Osteocyte (in vitro differentiated cells): Measurements from ENCODE around the gene GNAT1. TPM values are rescaled to one million over a fixed set of nuclear protein-coding genes. Genes with fewer than 3 reads are reported as not detected.

Experiments used
- DNase-seq: peaks from one replicate; pipeline ENCODE4 v3.0.0; 2021; ENCODE audit warnings: mixed read lengths; ENCODE audit not compliant: unreplicated experiment; ENCODE audit errors: extremely low spot score
- H3K27ac Mint-ChIP-seq: one replicate; pipeline ENCODE4 v1.8.0; 2021; ENCODE audit warnings: mild to moderate bottlenecking, mixed read lengths; ENCODE audit not compliant: unreplicated experiment
- H3K27me3 Mint-ChIP-seq: one replicate; pipeline ENCODE4 v1.8.0; 2021; ENCODE audit warnings: mixed read lengths; ENCODE audit not compliant: unreplicated experiment
- H3K36me3 Mint-ChIP-seq: one replicate; pipeline ENCODE4 v1.8.0; 2021; ENCODE audit warnings: mixed read lengths; ENCODE audit not compliant: unreplicated experiment
- H3K4me1 Mint-ChIP-seq: one replicate; pipeline ENCODE4 v1.8.0; 2021; ENCODE audit warnings: mixed read lengths; ENCODE audit not compliant: unreplicated experiment
- H3K4me3 Mint-ChIP-seq: one replicate; pipeline ENCODE4 v1.8.0; 2021; ENCODE audit warnings: mild to moderate bottlenecking, moderate library complexity, mixed read lengths; ENCODE audit not compliant: unreplicated experiment
- H3K9me3 Mint-ChIP-seq: one replicate; pipeline ENCODE4 v1.8.0; 2021; ENCODE audit warnings: mixed read lengths; ENCODE audit not compliant: unreplicated experiment
- CTCF ChIP-seq: fragments of 200-600 bp; sonication (generic); IDR thresholded peaks from 2 replicates; pipeline ENCODE4 v1.5.0; 2021; ENCODE audit warnings: antibody characterized with exemption, mild to moderate bottlenecking, moderate library complexity
- total RNA-seq: library from RNA; stranded (reverse); gene quantifications from 2 replicates; pipeline ENCODE4 v1.2.1, GENCODE V29; 2021

Gene GNAT1
- total RNA-seq, 1 donor from 2014 or later = not detected

- Mint-ChIP-seq H3K9me3 (no peaks in the 10 kb centered on the region), H3K27ac (peak overlapping the region; percentile 40), H3K4me1 (peaks cover 17% of the 10 kb centered on the region), H3K36me3 (no peaks in the 10 kb centered on the region), H3K27me3 (peaks cover 13% of the 10 kb centered on the region), H3K4me3 (no peak overlapping the region)
- no peak for DNase-seq
- TF ChIP-seq CTCF = no peak
Observed at GRCh38 chr3:50150404-50150750, 41.0 kb upstream of the GNAT1 start.

- DNase-seq = no peak
- TF ChIP-seq CTCF = no peak
- H3K4me1 Mint-ChIP-seq = peaks cover 23% of the 10 kb centered on the region
- no peaks in the 10 kb centered on the region for H3K36me3 Mint-ChIP-seq
- H3K27me3 Mint-ChIP-seq = peaks cover 18% of the 10 kb centered on the region
- H3K27ac Mint-ChIP-seq = peak overlapping the region; percentile 40
- H3K4me3 Mint-ChIP-seq = no peak overlapping the region
- H3K9me3 Mint-ChIP-seq = no peaks in the 10 kb centered on the region
Observed at GRCh38 chr3:50150863-50151686, 40.3 kb upstream of the GNAT1 start.

- Mint-ChIP-seq H3K4me3 (no peak overlapping the region), H3K9me3 (no peaks in the 10 kb centered on the region), H3K27me3 (peaks cover 23% of the 10 kb centered on the region), H3K27ac (no peak overlapping the region), H3K36me3 (no peaks in the 10 kb centered on the region), H3K4me1 (peaks cover 28% of the 10 kb centered on the region)
- TF ChIP-seq CTCF = no peak
- no peak for DNase-seq
Observed at GRCh38 chr3:50151728-50152127, 39.7 kb upstream of the GNAT1 start.

GRCh38 chr3:50153782-50154475 lies 37.5 kb upstream of the GNAT1 start:
- peak overlapping the region; percentile 63 for H3K4me3 Mint-ChIP-seq
- no peaks in the 10 kb centered on the region for H3K36me3 Mint-ChIP-seq
- no peaks in the 10 kb centered on the region for H3K9me3 Mint-ChIP-seq
- peaks cover 38% of the 10 kb centered on the region for H3K4me1 Mint-ChIP-seq
- TF ChIP-seq CTCF = no peak
- no peak for DNase-seq
- H3K27me3 Mint-ChIP-seq = peaks cover 23% of the 10 kb centered on the region
- H3K27ac Mint-ChIP-seq = no peak overlapping the region

- Mint-ChIP-seq H3K4me3 (peak overlapping the region; percentile 63), H3K9me3 (no peaks in the 10 kb centered on the region), H3K27me3 (peaks cover 23% of the 10 kb centered on the region), H3K27ac (no peak overlapping the region), H3K4me1 (peaks cover 38% of the 10 kb centered on the region), H3K36me3 (no peaks in the 10 kb centered on the region)
- DNase-seq = no peak
- peak; percentile 9 for TF ChIP-seq CTCF
Observed at GRCh38 chr3:50154476-50154839, 37.0 kb upstream of the GNAT1 start.
